ENCODE data around the gene USP31. TPM values are rescaled to one million over a fixed set of nuclear protein-coding genes. Genes with fewer than 3 reads are reported as not detected.
"Not testable (repeated sequence)": the region's sequence is repeated elsewhere in the genome, so short reads cannot be mapped to it uniquely, and the experiment has no call there.

USP31 gene
- total RNA-seq, 1 donor from 2014 or later = 8.9 TPM

- H3K4me3 ChIP-seq (ENCODE audit: low read length in 3 of 3) = no peak overlapping the region
- peaks cover 0 to 3% (median 0%) of the 10 kb centered on the region in 3 donors for H3K4me1 ChIP-seq (ENCODE audit: control insufficient read depth in 3 of 3, insufficient read depth in 3 of 3, low read length in 3 of 3)
- H3K36me3 ChIP-seq (ENCODE audit: control insufficient read depth in 3 of 3, insufficient read depth in 3 of 3, low read length in 3 of 3) = peaks cover 5 to 23% (median 5%) of the 10 kb centered on the region in 3 donors
- H3K9me3 ChIP-seq (ENCODE audit: control insufficient read depth in 3 of 3, low read length in 3 of 3) = no peaks in the 10 kb centered on the region
- H3K27ac ChIP-seq (ENCODE audit: low read depth, low read length) = no peak overlapping the region
- no peak overlapping the region for H3K9ac ChIP-seq (ENCODE audit: low read depth in 1 of 3, low read length in 3 of 3)
- H3K27me3 ChIP-seq (ENCODE audit: control insufficient read depth in 3 of 3, insufficient read depth in 3 of 3, low read length in 3 of 3) = no peaks in the 10 kb centered on the region
Measured at GRCh38 chr16:23107117-23107516, 42.1 kb downstream of the USP31 start.

GRCh38 chr16:23105309-23105708 is 43.9 kb downstream of the USP31 start:
- Histone ChIP-seq H3K4me3 (ENCODE audit: low read length in 3 of 3) (no peak overlapping the region), H3K4me1 (ENCODE audit: control insufficient read depth in 3 of 3, insufficient read depth in 3 of 3, low read length in 3 of 3) (peaks cover 0 to 3% (median 0%) of the 10 kb centered on the region in 3 donors), H3K9ac (ENCODE audit: low read depth in 1 of 3, low read length in 3 of 3) (no peak overlapping the region), H3K36me3 (ENCODE audit: control insufficient read depth in 3 of 3, insufficient read depth in 3 of 3, low read length in 3 of 3) (peaks cover 5 to 30% (median 17%) of the 10 kb centered on the region in 3 donors), H3K9me3 (ENCODE audit: control insufficient read depth in 3 of 3, low read length in 3 of 3) (no peaks in the 10 kb centered on the region), H3K27me3 (ENCODE audit: control insufficient read depth in 3 of 3, insufficient read depth in 3 of 3, low read length in 3 of 3) (no peaks in the 10 kb centered on the region), H3K27ac (ENCODE audit: low read depth, low read length) (no peak overlapping the region)

- Histone ChIP-seq H3K27ac (ENCODE audit: low read depth, low read length) (no peak overlapping the region), H3K36me3 (ENCODE audit: control insufficient read depth in 3 of 3, insufficient read depth in 3 of 3, low read length in 3 of 3) (peaks cover 5 to 30% (median 17%) of the 10 kb centered on the region in 3 donors), H3K4me3 (ENCODE audit: low read length in 3 of 3) (no peak overlapping the region), H3K9me3 (ENCODE audit: control insufficient read depth in 3 of 3, low read length in 3 of 3) (no peaks in the 10 kb centered on the region), H3K4me1 (ENCODE audit: control insufficient read depth in 3 of 3, insufficient read depth in 3 of 3, low read length in 3 of 3) (peaks cover 0 to 3% (median 0%) of the 10 kb centered on the region in 3 donors), H3K9ac (ENCODE audit: low read depth in 1 of 3, low read length in 3 of 3) (no peak overlapping the region), H3K27me3 (ENCODE audit: control insufficient read depth in 3 of 3, insufficient read depth in 3 of 3, low read length in 3 of 3) (no peaks in the 10 kb centered on the region)
Measured at GRCh38 chr16:23104032-23104955, 45.0 kb downstream of the USP31 start.

- Histone ChIP-seq H3K4me1 (ENCODE audit: control insufficient read depth in 3 of 3, insufficient read depth in 3 of 3, low read length in 3 of 3) (peaks cover 0 to 3% (median 0%) of the 10 kb centered on the region in 3 donors), H3K9ac (ENCODE audit: low read depth in 1 of 3, low read length in 3 of 3) (no peak overlapping the region), H3K36me3 (ENCODE audit: control insufficient read depth in 3 of 3, insufficient read depth in 3 of 3, low read length in 3 of 3) (peaks cover 5 to 30% (median 17%) of the 10 kb centered on the region in 3 donors), H3K27ac (ENCODE audit: low read depth, low read length) (no peak overlapping the region), H3K4me3 (ENCODE audit: low read length in 3 of 3) (no peak overlapping the region), H3K27me3 (ENCODE audit: control insufficient read depth in 3 of 3, insufficient read depth in 3 of 3, low read length in 3 of 3) (no peaks in the 10 kb centered on the region), H3K9me3 (ENCODE audit: control insufficient read depth in 3 of 3, low read length in 3 of 3) (no peaks in the 10 kb centered on the region)
Measured at GRCh38 chr16:23103603-23104002, 45.6 kb downstream of the USP31 start.

DNA sequence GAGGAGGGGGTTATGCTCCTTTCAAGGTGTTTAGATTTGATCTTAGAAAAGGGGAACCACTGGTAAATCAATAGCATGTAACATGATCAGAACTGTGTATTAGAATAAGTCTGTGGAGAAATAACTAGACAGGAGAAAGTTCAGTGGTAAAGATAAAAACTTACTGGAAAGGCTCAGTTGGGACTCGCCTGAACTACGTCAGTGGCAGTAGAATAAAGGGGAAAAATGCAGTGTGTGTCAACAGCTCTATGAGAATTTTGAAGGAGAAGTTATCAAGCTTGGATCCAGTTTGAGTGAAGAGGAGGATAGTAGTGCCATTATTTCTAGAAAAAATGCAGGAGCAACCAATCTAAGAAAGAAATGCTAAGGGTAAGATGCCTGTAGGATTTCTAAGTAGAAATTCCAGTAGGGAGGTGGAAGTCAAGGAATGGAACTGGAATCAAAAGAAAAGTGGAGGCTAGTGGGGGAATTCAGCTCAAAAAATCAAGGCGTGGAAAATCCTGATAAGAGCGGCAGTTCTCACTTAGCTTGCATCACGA is 48.2 kb downstream of the USP31 start:
- no peak overlapping the region for H3K27ac ChIP-seq (ENCODE audit: low read depth, low read length)
- H3K27me3 ChIP-seq (ENCODE audit: control insufficient read depth in 3 of 3, insufficient read depth in 3 of 3, low read length in 3 of 3) = no peaks in the 10 kb centered on the region
- H3K4me1 ChIP-seq (ENCODE audit: control insufficient read depth in 3 of 3, insufficient read depth in 3 of 3, low read length in 3 of 3) = no peaks in the 10 kb centered on the region
- H3K9ac ChIP-seq (ENCODE audit: low read depth in 1 of 3, low read length in 3 of 3) = no peak overlapping the region
- no peak overlapping the region for H3K4me3 ChIP-seq (ENCODE audit: low read length in 3 of 3)
- peaks cover 2 to 27% (median 17%) of the 10 kb centered on the region in 3 donors for H3K36me3 ChIP-seq (ENCODE audit: control insufficient read depth in 3 of 3, insufficient read depth in 3 of 3, low read length in 3 of 3)
- no peaks in the 10 kb centered on the region for H3K9me3 ChIP-seq (ENCODE audit: control insufficient read depth in 3 of 3, low read length in 3 of 3)

GRCh38 chr16:23096450-23096849 is 52.8 kb downstream of the USP31 start:
- H3K27ac ChIP-seq (ENCODE audit: low read depth, low read length); H3K27me3 ChIP-seq (ENCODE audit: control insufficient read depth in 3 of 3, insufficient read depth in 3 of 3, low read length in 3 of 3); H3K4me1 ChIP-seq (ENCODE audit: control insufficient read depth in 3 of 3, insufficient read depth in 3 of 3, low read length in 3 of 3); H3K4me3 ChIP-seq (ENCODE audit: low read length in 3 of 3); H3K9ac ChIP-seq (ENCODE audit: low read depth in 1 of 3, low read length in 3 of 3); H3K9me3 ChIP-seq (ENCODE audit: control insufficient read depth in 3 of 3, low read length in 3 of 3): not testable (repeated sequence)
- peaks cover 0 to 10% (median 7%) of the 10 kb centered on the region in 3 donors for H3K36me3 ChIP-seq (ENCODE audit: control insufficient read depth in 3 of 3, insufficient read depth in 3 of 3, low read length in 3 of 3)

- not testable (repeated sequence) for H3K27ac ChIP-seq (ENCODE audit: low read depth, low read length); H3K9me3 ChIP-seq (ENCODE audit: control insufficient read depth in 3 of 3, low read length in 3 of 3); H3K4me3 ChIP-seq (ENCODE audit: low read length in 3 of 3); H3K9ac ChIP-seq (ENCODE audit: low read depth in 1 of 3, low read length in 3 of 3); H3K4me1 ChIP-seq (ENCODE audit: control insufficient read depth in 3 of 3, insufficient read depth in 3 of 3, low read length in 3 of 3); H3K36me3 ChIP-seq (ENCODE audit: control insufficient read depth in 3 of 3, insufficient read depth in 3 of 3, low read length in 3 of 3); H3K27me3 ChIP-seq (ENCODE audit: control insufficient read depth in 3 of 3, insufficient read depth in 3 of 3, low read length in 3 of 3)
Measured at GRCh38 chr16:23094136-23094535, 55.1 kb downstream of the USP31 start.

GRCh38 chr16:23092801-23093117 is 56.5 kb downstream of the USP31 start:
- Histone ChIP-seq H3K36me3 (ENCODE audit: control insufficient read depth in 3 of 3, insufficient read depth in 3 of 3, low read length in 3 of 3) (peaks cover 4 to 6% (median 5%) of the 10 kb centered on the region in 3 donors), H3K9ac (ENCODE audit: low read depth in 1 of 3, low read length in 3 of 3) (no peak overlapping the region), H3K27me3 (ENCODE audit: control insufficient read depth in 3 of 3, insufficient read depth in 3 of 3, low read length in 3 of 3) (no peaks in the 10 kb centered on the region), H3K27ac (ENCODE audit: low read depth, low read length) (no peak overlapping the region), H3K4me1 (ENCODE audit: control insufficient read depth in 3 of 3, insufficient read depth in 3 of 3, low read length in 3 of 3) (peaks cover 6 to 16% (median 9%) of the 10 kb centered on the region in 3 donors), H3K9me3 (ENCODE audit: control insufficient read depth in 3 of 3, low read length in 3 of 3) (no peaks in the 10 kb centered on the region), H3K4me3 (ENCODE audit: low read length in 3 of 3) (no peak overlapping the region)

GRCh38 chr16:23092072-23092800 is 57.0 kb downstream of the USP31 start:
- peaks cover 4 to 6% (median 5%) of the 10 kb centered on the region in 3 donors for H3K36me3 ChIP-seq (ENCODE audit: control insufficient read depth in 3 of 3, insufficient read depth in 3 of 3, low read length in 3 of 3)
- no peak overlapping the region for H3K4me3 ChIP-seq (ENCODE audit: low read length in 3 of 3)
- no peaks in the 10 kb centered on the region for H3K9me3 ChIP-seq (ENCODE audit: control insufficient read depth in 3 of 3, low read length in 3 of 3)
- H3K27me3 ChIP-seq (ENCODE audit: control insufficient read depth in 3 of 3, insufficient read depth in 3 of 3, low read length in 3 of 3) = no peaks in the 10 kb centered on the region
- no peak overlapping the region for H3K27ac ChIP-seq (ENCODE audit: low read depth, low read length)
- H3K9ac ChIP-seq (ENCODE audit: low read depth in 1 of 3, low read length in 3 of 3) = no peak overlapping the region
- peaks cover 6 to 17% (median 9%) of the 10 kb centered on the region in 3 donors for H3K4me1 ChIP-seq (ENCODE audit: control insufficient read depth in 3 of 3, insufficient read depth in 3 of 3, low read length in 3 of 3)

- Histone ChIP-seq H3K27me3 (ENCODE audit: control insufficient read depth in 3 of 3, insufficient read depth in 3 of 3, low read length in 3 of 3) (no peaks in the 10 kb centered on the region), H3K36me3 (ENCODE audit: control insufficient read depth in 3 of 3, insufficient read depth in 3 of 3, low read length in 3 of 3) (peaks cover 4 to 12% (median 11%) of the 10 kb centered on the region in 3 donors), H3K9ac (ENCODE audit: low read depth in 1 of 3, low read length in 3 of 3) (no peak overlapping the region), H3K9me3 (ENCODE audit: control insufficient read depth in 3 of 3, low read length in 3 of 3) (no peaks in the 10 kb centered on the region), H3K4me3 (ENCODE audit: low read length in 3 of 3) (no peak overlapping the region), H3K27ac (ENCODE audit: low read depth, low read length) (no peak overlapping the region), H3K4me1 (ENCODE audit: control insufficient read depth in 3 of 3, insufficient read depth in 3 of 3, low read length in 3 of 3) (peaks cover 6 to 17% (median 9%) of the 10 kb centered on the region in 3 donors)
Measured at GRCh38 chr16:23089111-23089510, 60.1 kb downstream of the USP31 start.
